Natural killer cell (primary cell): Measurements from ENCODE around the gene DENND1A. TPM values are rescaled to one million over a fixed set of nuclear protein-coding genes. Genes with fewer than 3 reads are reported as not detected.

Experiments
- ATAC-seq, 3 donors: fragments of 150-1000 bp in 2 of 3; fragments of 200-7000 bp in 1 of 3; cut with Tn5 transposase; 1 replicate in 1 of 3; 2 replicates in 2 of 3; pipeline ENCODE4 v1.10.0; 2021; ENCODE audit warnings: mild to moderate bottlenecking in 2 of 3, moderate library complexity in 2 of 3
- DNase-seq, 2 donors: peaks; one replicate each; pipeline versions ENCODE4 v3.0.0 to v3.0.0-alpha.2; 2013 to 2021; ENCODE audit warnings: mixed read lengths in 1 of 2
- H3K27ac ChIP-seq: one replicate; pipeline ENCODE4 v1.5.1; 2013; ENCODE audit warnings: mild to moderate bottlenecking, low read length
- H3K27me3 ChIP-seq: one replicate; pipeline ENCODE4 v1.6.1; 2013; ENCODE audit warnings: low read length; ENCODE audit not compliant: control insufficient read depth, insufficient read depth
- H3K36me3 ChIP-seq: one replicate; pipeline ENCODE4 v1.6.1; 2013; ENCODE audit warnings: low read length; ENCODE audit not compliant: control insufficient read depth, insufficient read depth
- H3K4me1 ChIP-seq: one replicate; pipeline ENCODE4 v1.6.1; 2013; ENCODE audit warnings: low read length; ENCODE audit not compliant: control insufficient read depth, insufficient read depth
- H3K4me3 ChIP-seq: one replicate; pipeline ENCODE4 v1.5.1; 2013; ENCODE audit warnings: low read length
- H3K9me3 ChIP-seq: one replicate; pipeline ENCODE4 v1.6.1; 2013; ENCODE audit warnings: low read length; ENCODE audit not compliant: control insufficient read depth, insufficient read depth
- H3K27ac Mint-ChIP-seq, 2 donors: one replicate each; pipeline ENCODE4 v1.8.0; 2022; ENCODE audit warnings: mild to moderate bottlenecking in 2 of 2, mixed read lengths in 2 of 2, moderate library complexity in 1 of 2
- H3K27me3 Mint-ChIP-seq, 2 donors: one replicate each; pipeline ENCODE4 v1.8.0; 2022; ENCODE audit warnings: low read depth in 2 of 2, mixed read lengths in 2 of 2
- H3K36me3 Mint-ChIP-seq: one replicate; pipeline ENCODE4 v1.8.0; 2022; ENCODE audit warnings: mixed read lengths
- H3K4me1 Mint-ChIP-seq, 2 donors: one replicate each; pipeline ENCODE4 v1.8.0; 2022; ENCODE audit warnings: mixed read lengths in 2 of 2
- H3K4me3 Mint-ChIP-seq: one replicate; pipeline ENCODE4 v1.8.0; 2022; ENCODE audit warnings: mild to moderate bottlenecking, moderate library complexity, mixed read lengths
- H3K9me3 Mint-ChIP-seq, 2 donors: one replicate each; pipeline ENCODE4 v1.8.0; 2022; ENCODE audit warnings: mixed read lengths in 2 of 2
- CTCF ChIP-seq: fragments of 200-600 bp; IDR thresholded peaks from one replicate; pipeline ENCODE4 v1.8.0; 2022; ENCODE audit warnings: antibody characterized with exemption
- WGBS: methylation state at CpG from one replicate; pipeline ENCODE4 v1.1.7; 2013; ENCODE audit warnings: missing lambda C conversion rate; ENCODE audit not compliant: insufficient coverage; 5-methylcytosine and 5-hydroxymethylcytosine counted together
- intact Hi-C: fragments of 100-400 bp; cut with micrococcal nuclease; formaldehyde crosslinking; loops from one replicate; pipeline ENCODE4 v1.14.2; 2022
- total RNA-seq, 4 donors: library from RNA; stranded (reverse); fragments of 120-200 nt in 1 of 4; gene quantifications; one replicate each; pipeline versions ENCODE4 v1.2.3 to v1.2.4, GENCODE V29; 2013 to 2022

Gene DENND1A
- total RNA-seq, 3 donors from 2014 or later (not counting 1 experiment from before 2014, with no cell fraction given): 27.8 to 37.6 (median 30.9) TPM

DNA sequence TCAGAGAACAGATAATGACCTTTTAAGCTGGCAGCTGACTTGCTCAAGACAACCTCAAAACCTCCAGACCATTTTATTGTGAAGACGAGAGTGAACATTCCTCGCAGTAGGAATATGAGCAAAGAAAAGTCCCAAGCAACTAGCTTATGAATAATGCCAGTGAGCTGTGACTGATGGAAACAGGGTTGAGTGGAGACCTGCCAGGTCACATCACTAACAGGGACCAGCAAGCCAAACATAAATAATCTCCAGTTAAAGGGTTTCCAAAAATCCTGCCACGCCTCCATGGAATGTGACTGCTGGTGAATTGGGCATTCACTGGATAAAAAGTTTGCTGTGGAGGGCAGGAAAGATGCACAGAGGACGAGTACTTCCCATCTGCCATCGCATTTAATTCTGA, 388.5 kb downstream of the DENND1A start:
- H3K9me3 Mint-ChIP-seq: no peaks in the 10 kb centered on the region
- H3K4me1 Mint-ChIP-seq: peaks cover 15 to 29% of the 10 kb centered on the region in 2 donors
- TF ChIP-seq CTCF: no peak
- H3K36me3 ChIP-seq: no peaks in the 10 kb centered on the region
- H3K4me3 Mint-ChIP-seq: no peak overlapping the region
- H3K36me3 Mint-ChIP-seq: no peaks in the 10 kb centered on the region
- no peak overlapping the region for H3K4me3 ChIP-seq
- H3K27ac Mint-ChIP-seq: no peak overlapping the region
- ATAC-seq (no peak), DNase-seq (no peak)
- H3K4me1 ChIP-seq: peaks cover 3% of the 10 kb centered on the region
- 91% methylated on average over 3 of the region's 5 CpGs for WGBS
- no peaks in the 10 kb centered on the region for H3K9me3 ChIP-seq
- no peaks in the 10 kb centered on the region for H3K27me3 ChIP-seq
- no peaks in the 10 kb centered on the region for H3K27me3 Mint-ChIP-seq
- H3K27ac ChIP-seq: no peak overlapping the region
- intact Hi-C loops: no loop called here

DNA sequence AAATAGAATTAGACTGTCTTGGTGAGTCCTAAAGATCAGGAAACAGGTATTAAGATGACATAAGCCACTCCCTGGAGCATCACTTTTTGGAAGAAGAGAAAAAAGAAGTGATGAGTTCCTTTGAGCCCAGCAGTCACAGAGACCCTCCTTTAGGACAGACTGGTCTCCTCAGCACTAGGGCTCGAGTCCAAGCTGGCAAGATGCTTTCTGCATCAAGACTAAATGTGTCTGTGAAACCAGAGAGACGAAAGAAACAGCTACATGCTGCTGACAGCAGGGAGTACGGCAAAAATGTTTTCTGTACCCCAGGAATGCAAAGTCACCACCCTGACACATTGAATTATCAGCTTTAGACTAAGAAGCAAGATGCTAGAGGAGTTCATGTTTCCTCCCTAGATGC, 389.5 kb downstream of the DENND1A start:
- H3K36me3 Mint-ChIP-seq: no peaks in the 10 kb centered on the region
- peaks cover 11 to 24% of the 10 kb centered on the region in 2 donors for H3K4me1 Mint-ChIP-seq
- Histone ChIP-seq H3K4me1 (peaks cover 5% of the 10 kb centered on the region), H3K4me3 (no peak overlapping the region), H3K36me3 (no peaks in the 10 kb centered on the region), H3K9me3 (no peaks in the 10 kb centered on the region), H3K27me3 (no peaks in the 10 kb centered on the region), H3K27ac (no peak overlapping the region)
- no peak overlapping the region for H3K27ac Mint-ChIP-seq
- no peak for TF ChIP-seq CTCF
- H3K27me3 Mint-ChIP-seq: no peaks in the 10 kb centered on the region
- DNase-seq (no peak), ATAC-seq (no peak)
- no peak overlapping the region for H3K4me3 Mint-ChIP-seq
- intact Hi-C loops: no loop called here
- WGBS: 71% methylated on average over 3 of the region's 3 CpGs
- no peaks in the 10 kb centered on the region for H3K9me3 Mint-ChIP-seq

GRCh38 chr9:123537809-123538208, 392.1 kb downstream of the DENND1A start:
- TF ChIP-seq CTCF: no peak
- H3K27ac Mint-ChIP-seq: no peak overlapping the region
- intact Hi-C loops: no loop called here
- H3K4me1 ChIP-seq: peaks cover 5% of the 10 kb centered on the region
- H3K4me3 Mint-ChIP-seq: no peak overlapping the region
- no peak overlapping the region for H3K27ac ChIP-seq
- no peak for ATAC-seq
- peaks cover 16 to 26% of the 10 kb centered on the region in 2 donors for H3K4me1 Mint-ChIP-seq
- no peaks in the 10 kb centered on the region for H3K27me3 ChIP-seq
- H3K9me3 ChIP-seq: no peaks in the 10 kb centered on the region
- no peaks in the 10 kb centered on the region for H3K36me3 ChIP-seq
- no peak for DNase-seq
- no peaks in the 10 kb centered on the region for H3K27me3 Mint-ChIP-seq
- no peak overlapping the region for H3K4me3 ChIP-seq
- H3K36me3 Mint-ChIP-seq: no peaks in the 10 kb centered on the region
- no peaks in the 10 kb centered on the region for H3K9me3 Mint-ChIP-seq
- 94% methylated on average over 3 of the region's 3 CpGs for WGBS

DNA sequence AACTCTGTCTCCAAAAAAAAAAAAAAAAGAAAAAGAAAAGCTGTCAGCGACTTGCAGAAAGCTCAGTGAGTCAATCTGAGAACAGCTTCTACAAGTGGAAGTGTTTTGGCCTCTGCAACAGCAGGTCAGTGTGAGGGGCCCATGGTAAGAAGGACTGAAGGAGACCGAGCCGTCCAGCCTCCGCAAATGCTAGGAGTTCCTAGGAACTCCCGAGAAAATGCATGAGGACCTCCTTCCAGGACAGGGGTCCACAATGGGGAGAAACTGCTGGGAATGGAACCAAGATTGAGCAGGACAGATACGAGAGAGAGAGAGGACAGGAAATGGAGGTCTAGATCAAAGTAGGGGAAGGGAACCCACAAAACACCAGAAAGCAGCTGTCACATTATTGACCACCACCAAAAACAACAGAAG, 393.5 kb downstream of the DENND1A start:
- H3K27ac ChIP-seq: no peak overlapping the region
- no peak for DNase-seq
- no peaks in the 10 kb centered on the region for H3K27me3 Mint-ChIP-seq
- no peaks in the 10 kb centered on the region for H3K9me3 ChIP-seq
- no peak overlapping the region for H3K4me3 ChIP-seq
- H3K36me3 ChIP-seq: no peaks in the 10 kb centered on the region
- no peak for ATAC-seq
- no peaks in the 10 kb centered on the region for H3K9me3 Mint-ChIP-seq
- H3K36me3 Mint-ChIP-seq: no peaks in the 10 kb centered on the region
- no peak overlapping the region for H3K4me3 Mint-ChIP-seq
- no peaks in the 10 kb centered on the region for H3K27me3 ChIP-seq
- TF ChIP-seq CTCF: no peak
- intact Hi-C loops: no loop called here
- 61% methylated on average over 6 of the region's 6 CpGs for WGBS
- peaks cover 5% of the 10 kb centered on the region for H3K4me1 ChIP-seq
- peaks cover 17 to 25% of the 10 kb centered on the region in 2 donors for H3K4me1 Mint-ChIP-seq
- H3K27ac Mint-ChIP-seq: peak overlapping the region in 1 of 2 donors; percentile 43
